ENCODE data around the gene ARAP3.
"Not testable (repeated sequence)": the region's sequence is repeated elsewhere in the genome, so short reads cannot be mapped to it uniquely, and the experiment has no call there.

Gene ARAP3

DNA sequence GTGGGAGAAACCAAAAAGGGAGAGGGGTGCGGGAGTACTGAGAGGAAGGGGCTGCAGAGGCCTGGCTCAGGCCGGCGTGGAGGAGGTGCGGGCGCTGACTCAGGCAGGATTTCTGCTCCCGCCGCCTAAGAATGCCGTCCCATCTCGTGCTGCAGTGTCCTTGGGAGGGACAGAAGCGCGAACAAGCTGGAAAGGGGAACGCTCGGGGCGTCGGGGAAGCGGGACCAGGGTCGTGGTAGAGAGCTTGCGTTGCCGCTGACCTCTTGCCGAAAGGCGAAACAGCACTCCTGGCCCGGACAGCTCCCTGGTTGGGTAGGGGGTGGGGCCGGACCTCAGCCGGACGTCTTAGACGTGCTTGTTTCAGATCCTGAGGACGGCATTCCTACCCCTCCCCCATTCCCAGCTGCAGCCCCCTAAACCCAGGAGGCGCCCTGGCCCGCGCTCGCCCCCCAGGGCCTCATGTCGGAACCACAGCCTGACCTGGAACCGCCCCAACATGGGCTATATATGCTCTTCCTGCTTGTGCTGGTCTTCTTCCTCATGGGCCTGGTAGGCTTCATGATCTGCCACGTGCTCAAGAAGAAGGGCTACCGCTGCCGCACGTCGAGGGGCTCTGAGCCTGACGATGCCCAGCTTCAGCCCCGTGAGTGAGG is 44.1 kb downstream of the ARAP3 start:
- DNase-seq, result peak; percentile 92

DNA sequence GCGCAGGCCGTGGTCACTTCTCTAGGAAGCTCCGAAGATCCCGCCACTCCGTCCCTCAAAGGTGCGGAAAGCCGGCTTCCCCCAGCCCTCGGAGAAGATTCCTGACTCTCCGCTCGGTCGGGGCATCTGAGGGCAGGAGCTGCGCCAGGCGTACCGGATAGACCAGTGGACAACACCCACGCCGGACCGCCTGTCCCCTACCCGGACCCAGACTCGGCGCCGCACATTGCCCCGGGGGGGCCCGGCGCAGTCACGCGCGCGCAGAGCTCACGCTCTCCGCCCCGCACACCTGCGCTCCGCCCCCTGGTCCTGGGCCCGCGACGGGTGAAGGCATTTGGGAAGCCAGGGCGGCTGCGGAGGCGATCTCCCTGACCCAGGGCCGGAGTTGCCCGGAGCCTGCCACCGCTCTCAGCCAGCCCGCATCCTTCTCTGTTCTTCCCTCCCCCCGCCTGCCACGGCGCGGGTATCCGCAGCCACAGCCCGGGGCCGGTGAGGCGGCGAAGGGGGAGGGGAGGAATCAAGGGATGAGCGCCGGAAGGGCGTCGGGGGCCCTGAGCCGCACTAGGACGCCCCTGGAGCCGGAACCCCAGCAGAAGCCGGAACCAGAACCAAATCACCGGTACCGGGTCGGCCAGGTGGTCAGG is 44.8 kb downstream of the ARAP3 start:
- peak; percentile 71 for DNase-seq

DNA sequence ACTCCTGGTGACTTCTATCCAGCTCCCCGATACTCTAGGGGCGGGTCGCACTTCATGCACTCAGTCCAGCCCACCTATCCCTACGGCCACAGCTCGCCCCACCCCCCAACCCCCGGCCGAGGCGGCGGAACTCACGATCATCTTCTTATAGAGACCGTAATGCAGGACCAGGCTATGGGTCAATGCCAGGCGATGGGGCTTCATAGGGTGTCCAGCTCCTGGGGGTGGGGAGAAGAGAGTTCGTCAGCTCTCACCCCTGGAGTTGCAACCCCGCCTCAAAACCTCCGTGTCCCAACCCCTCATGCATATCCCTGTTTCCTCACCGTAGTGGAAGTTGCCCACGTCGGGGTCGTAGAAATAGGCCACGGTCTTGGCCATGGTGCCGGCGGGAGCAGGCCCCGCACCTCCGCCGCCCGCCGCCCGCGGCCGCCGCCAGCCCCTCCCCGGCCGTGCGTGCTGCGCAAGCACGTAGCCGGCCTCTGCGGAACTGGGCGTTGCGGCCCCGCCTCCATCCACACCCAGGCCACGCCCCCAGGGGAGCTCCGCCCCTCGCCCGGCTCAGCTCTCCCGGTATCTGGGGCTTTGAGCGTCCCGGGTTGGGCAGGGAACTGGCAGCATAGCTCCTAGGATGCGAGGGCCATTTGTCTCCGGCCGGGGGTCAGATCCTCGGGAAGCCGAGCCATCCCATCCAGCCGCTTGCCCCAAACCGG is 45.5 kb downstream of the ARAP3 start, which contains the start of the genes HDAC3 and RELL2:
Gene HDAC3 (minus strand): TSS at position 437 of the 710 bp plus-strand sequence. CDS start 59 bp downstream, at position 378.
Gene RELL2 (plus strand): TSS at position 585 of the 710 bp plus-strand sequence. CDS start 1,229 bp downstream, outside the sequence.
- DNase-seq, result peak; percentile 97

GRCh38 chr5:141636106-141636412 is 46.0 kb downstream of the ARAP3 start:
- no peak for DNase-seq

DNA sequence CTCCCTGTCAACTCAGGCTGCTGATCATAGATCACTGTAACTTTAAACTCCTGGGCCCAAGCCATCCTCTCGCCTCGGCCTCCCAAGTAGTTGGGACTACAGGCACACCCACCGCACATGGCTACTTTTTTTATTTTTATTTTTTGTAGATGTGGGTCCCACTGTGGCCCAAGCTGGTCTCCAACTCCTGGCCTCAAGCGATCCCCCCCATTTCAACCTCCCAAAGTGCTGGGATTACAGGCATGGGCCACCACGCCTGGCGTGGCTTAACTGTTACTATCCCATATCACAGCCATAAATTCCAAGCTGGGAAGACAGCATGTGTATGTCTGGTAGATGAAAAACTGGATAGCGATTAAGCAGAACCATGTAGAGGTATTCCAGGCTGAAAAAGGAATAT is 46.4 kb downstream of the ARAP3 start:
- no peak for DNase-seq

- no peak for DNase-seq
Observed at GRCh38 chr5:141634720-141635119, 47.3 kb downstream of the ARAP3 start.

DNA sequence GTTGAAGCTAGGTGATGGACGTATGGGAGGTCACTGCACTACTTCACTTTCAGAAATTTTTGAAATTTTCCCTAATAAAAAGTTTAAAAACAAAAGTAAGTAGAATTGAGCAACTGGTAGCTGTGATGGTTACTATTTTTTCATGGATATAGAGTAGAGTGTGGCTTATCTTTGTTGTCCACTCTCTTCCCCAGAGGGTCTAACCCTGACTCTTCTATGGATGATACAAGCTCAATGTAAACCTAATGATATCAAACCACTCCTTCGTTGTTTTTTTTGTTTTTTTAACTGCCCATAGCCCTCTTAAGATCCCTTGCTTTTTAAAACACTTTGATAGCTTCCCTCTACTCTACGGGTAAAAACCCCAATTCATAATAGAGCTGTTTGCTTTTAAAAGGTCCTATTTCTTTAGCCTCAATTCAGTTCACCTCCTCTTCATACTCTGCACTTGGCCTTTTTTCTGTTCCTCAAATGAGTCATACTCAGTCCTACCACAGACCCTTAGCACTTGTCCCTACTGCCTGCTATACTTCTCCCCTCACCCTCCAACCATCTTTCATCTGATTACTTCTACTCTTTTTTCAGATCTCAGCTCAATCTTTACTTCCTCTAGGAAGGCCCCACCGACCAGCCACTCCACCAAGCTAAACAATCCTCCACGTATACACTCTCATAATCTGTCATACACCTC is 48.0 kb downstream of the ARAP3 start:
- no peak for DNase-seq

DNA sequence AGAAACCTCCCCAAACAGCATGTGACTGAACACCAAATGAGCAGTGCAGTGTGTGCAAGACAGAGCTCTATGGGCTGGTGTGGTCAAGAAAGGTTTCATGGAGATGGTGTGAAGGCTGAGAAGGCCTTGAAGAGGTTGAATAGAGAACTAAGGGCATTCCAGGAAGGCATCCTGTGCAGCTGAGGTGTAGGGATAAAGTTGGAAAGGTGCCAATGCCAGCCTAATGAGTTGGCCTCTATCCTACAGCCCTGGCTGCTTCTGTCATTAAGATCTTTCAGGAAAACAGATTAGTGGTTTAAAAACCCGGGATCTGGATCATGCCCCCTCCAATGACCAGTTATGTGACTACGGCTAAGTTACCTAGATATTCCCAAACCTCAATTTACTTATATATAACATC is 49.4 kb downstream of the ARAP3 start:
- DNase-seq, result no peak

GRCh38 chr5:141630570-141631140 is 51.4 kb downstream of the ARAP3 start:
- no peak for DNase-seq

DNA sequence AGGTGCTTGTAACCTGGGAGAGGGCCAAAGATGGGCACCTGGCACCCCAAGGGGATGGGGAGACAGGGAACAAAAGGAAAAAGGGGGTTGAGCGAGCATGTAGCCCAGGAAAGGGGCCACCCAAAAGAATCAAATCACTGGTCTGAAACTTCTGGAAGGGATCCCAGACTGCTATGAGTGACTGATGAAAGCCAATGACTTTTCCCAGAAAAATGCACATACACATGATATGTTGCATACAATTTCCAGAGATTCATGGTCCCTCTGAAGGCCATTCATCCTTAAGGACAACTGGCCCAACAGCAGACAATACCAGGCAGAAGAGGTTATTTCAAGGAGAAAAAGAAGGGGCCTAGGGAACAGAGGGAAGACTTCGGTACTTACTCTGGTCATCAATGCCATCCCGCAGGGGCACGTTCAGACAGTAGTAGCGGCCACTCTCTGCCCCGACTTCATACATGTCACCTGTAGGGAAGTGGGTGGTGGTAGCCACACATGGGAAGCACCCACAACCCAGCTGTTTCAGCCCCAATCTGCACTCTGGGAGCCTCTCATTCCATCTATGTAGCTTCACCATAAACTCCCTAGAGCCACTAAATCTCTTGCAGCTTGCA is 53.7 kb downstream of the ARAP3 start:
- no peak for DNase-seq

DNA sequence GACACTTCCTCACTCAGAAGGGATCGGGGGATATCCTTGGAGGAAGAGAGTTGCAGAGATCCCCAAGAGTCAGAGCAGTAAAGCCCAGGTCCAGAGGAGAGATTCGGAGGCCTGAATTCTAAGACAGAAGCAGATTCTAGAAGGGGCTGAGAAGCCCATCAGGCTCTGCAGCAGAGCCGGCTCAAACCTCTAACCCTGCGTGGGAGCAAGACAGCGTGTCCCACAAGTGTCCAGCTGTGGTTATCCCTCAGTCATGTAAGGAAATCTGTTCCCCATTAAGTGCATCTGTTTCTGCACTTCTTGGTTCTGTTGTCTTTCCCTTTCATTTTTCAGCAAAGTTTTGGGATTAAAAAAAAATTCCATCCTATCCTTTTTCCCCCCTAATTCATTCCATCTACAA is 58.4 kb downstream of the ARAP3 start:
- DNase-seq, result no peak

DNA sequence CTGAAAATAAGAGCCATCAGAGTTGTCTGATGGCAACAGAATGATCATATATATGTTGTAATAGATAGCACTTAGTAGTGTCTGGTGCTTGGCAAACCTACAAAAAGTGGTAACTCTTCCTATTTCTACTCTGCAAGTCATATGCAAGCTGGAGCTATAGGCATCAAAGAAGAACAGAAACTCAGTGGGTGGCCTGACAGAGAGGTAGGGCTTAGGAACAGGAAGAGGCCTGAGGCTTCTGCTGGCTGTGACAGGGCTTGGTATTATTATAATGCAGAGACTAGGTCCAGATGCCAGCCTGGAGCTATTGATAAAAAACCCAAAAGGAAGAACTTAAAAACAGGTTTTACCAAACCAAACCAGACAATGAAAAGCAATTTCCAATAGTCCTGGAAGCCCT is 58.8 kb downstream of the ARAP3 start:
- no peak for DNase-seq

GRCh38 chr5:141618804-141619554 is 63.1 kb downstream of the ARAP3 start, which contains the start of gene DIAPH1:
Gene DIAPH1 (minus strand): TSS chr5:141619000. CDS start chr5:141618914, 86 bp downstream.
- DNase-seq, result peak; percentile 99

GRCh38 chr5:141618030-141618803 is 63.8 kb downstream of the ARAP3 start:
- DNase-seq, result peak; percentile 88

DNA sequence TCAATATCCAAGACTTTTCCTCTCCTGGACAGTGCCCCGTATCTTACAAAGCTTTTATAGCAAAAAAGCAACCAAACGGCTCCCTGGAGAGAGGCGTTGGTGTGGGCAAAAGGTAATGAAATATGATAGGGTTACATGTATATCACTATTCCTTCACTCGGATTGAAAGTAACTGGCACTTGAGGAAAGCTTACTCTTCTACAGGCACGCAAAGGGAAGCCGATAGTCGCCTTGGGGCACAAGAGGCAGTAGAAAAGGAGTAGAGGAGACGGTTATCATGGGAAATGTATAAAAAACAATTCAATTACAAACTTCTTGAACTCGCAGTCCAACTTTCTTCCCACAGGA is 64.4 kb downstream of the ARAP3 start:
- DNase-seq, result no peak

GRCh38 chr5:141617128-141617527 is 64.9 kb downstream of the ARAP3 start:
- no peak for DNase-seq

DNA sequence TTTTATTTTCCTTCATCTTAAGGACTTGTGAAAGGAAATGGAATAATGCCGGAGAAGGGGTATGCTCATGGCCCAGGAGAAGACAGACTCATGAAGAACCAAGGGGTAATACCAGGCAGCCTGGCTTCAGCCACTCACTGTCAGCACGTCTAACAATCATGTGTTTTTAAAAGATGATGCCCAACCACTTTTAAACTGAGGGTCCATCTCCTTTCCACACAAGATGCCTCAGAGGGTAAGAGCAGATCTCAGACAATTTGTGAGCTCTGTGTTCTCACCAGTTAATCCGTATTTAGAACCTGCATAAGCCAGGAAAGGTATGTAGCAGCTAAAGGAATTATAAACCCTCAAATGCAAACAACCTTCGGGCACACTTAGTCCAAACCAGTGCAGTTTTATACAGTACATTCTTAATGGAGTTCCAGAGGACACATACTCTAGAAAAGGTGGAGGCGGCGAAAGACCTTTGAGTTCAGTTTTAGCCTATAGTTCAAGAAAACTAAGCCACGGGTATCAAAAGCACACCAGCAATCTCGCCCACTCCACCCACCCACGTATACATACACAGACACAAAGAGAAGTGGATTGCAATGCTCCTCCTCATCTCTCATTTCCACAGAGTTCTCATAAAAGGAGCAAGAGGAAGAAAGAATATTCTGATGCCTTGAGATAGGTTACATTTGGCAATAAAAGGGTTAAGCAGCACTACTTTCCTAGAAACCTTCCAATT is 65.9 kb downstream of the ARAP3 start:
- no peak for DNase-seq

DNA sequence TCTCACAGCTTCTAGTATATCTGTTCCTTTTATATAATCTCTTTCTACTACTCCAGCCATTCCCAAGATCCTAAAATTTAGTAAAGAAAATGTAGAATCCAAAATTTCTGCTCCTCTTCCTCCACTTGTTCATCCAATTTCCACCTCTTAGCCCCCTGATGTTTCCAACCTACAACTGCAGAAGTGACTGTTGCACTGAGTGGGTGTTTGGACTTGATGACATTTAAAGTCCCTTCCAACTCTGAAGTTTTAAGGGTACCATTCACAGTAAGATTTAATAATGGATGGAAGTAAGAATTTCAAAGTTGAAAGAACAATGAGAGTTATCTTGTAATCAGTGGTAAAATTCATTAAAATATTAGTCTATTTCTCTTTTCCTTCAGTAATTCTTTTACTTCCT is 68.7 kb downstream of the ARAP3 start:
- DNase-seq, result no peak

DNA sequence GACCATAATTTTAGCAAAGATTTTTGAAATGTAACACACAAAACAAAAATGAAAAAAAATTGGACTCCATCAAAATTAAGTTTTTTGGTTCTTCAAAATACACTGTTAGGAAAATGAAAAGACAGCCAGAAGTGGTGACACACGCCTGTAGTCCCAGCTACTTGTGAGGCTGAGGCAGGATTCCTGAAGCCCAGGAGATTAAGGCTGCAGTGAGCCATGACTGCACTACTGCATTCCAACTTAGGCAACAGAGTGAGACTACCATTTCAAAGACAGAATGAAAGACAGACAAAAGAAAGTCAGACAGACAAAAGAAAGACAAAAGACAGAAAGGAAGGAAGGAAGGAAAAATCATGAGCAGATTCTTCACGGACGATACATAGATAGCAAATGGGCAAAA is 70.7 kb downstream of the ARAP3 start:
- DNase-seq, result no peak

- not testable (repeated sequence) for DNase-seq
Observed at GRCh38 chr5:141609921-141610320, 72.1 kb downstream of the ARAP3 start.

Measured in islet precursor cell (in vitro differentiated cells).